ENCODE measurements around the gene RHBDL1.

RHBDL1 gene

DNA sequence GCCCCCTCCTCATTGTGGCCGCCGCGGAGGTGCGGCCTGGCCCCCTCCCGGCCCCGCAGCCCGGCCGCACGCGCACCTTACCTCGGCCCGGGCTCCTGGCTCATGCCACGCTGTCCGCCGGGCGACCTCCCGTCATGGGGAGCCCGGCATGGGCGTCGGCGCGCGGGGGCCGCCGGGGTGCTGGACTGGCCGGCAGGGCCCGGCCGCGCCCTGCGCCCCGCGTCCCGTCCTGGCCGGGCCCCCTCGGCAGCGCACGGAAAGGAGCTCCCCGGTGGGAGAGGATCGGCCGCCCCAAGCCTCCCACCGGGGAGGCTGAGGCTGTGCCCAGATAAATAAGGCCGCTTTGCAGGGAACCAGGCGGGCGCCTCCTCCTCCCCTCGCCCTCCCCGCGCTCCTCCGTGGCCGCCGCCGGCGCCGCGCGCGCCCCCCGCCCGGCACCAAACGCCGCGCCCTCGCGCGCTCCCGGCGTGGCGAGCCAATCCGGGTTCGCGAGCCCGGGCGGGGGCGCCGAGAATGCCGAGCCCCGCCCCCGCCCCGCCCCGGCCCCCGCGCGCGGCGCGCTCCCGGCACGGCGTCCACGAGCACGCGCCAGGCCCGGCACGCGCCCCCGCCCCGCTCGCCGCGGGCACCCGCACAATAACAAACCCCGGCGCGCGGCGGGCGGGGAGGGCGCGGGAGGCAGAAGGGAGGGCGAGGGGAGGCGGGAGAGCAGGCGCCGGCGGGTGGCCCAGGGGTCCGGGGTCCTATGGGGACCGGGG is 30.1 kb downstream of the RHBDL1 start, which contains the start of gene FBXL16:
TSS of gene FBXL16 (minus strand) at position 371 of the 758 bp plus-strand sequence. CDS start 8,396 bp downstream, outside the sequence.
- TF ChIP-seq ZBTB7A (IDR thresholded peaks at IDR 0.05; ENCODE audit: low read depth) (no peak), USF1 (IDR thresholded peaks at IDR 0.05) (no peak), REST (IDR thresholded peaks at IDR 0.05; ENCODE audit: low read depth) (no peak), NFIC (IDR thresholded peaks at IDR 0.05) (no peak), YY1 (IDR thresholded peaks at IDR 0.05; ENCODE audit: low read depth) (no peak)

GRCh38 chr16:706189-707061 is 31.0 kb downstream of the RHBDL1 start:
- no peak for TF ChIP-seq FOXM1 (IDR thresholded peaks at IDR 0.05; ENCODE audit: borderline replicate concordance, low read depth)

GRCh38 chr16:707062-707538 is 31.6 kb downstream of the RHBDL1 start:
- TF ChIP-seq CEBPB (IDR thresholded peaks at IDR 0.05) (no peak), RAD21 (IDR thresholded peaks at IDR 0.05; ENCODE audit: low read depth) (no peak), ZBTB7A (IDR thresholded peaks at IDR 0.05; ENCODE audit: low read depth) (no peak), TEAD4 (IDR thresholded peaks at IDR 0.05) (0 out of 2 replicates have a peak, but pooled peaks have one; percentile 21), YY1 (IDR thresholded peaks at IDR 0.05; ENCODE audit: low read depth) (no peak), MAX (IDR thresholded peaks at IDR 0.05) (no peak), FOXM1 (IDR thresholded peaks at IDR 0.05; ENCODE audit: borderline replicate concordance, low read depth) (no peak), TCF12 (IDR thresholded peaks at IDR 0.05; ENCODE audit: low read depth) (peak; percentile 44; the same call in 1 of the 2 replicates), EGR1 (IDR thresholded peaks at IDR 0.05) (peak; percentile 78), NFIC (IDR thresholded peaks at IDR 0.05) (peak; percentile 56; the same call in 1 of the 2 replicates), CREB1 (IDR thresholded peaks at IDR 0.05; ENCODE audit: low read depth) (no peak), TAF1 (IDR thresholded peaks at IDR 0.05; ENCODE audit: low read depth) (no peak), REST (IDR thresholded peaks at IDR 0.05; ENCODE audit: low read depth) (no peak), USF1 (IDR thresholded peaks at IDR 0.05) (no peak), EP300 (IDR thresholded peaks at IDR 0.05; ENCODE audit: borderline replicate concordance) (no peak)

- no peak for TF ChIP-seq MAX (IDR thresholded peaks at IDR 0.05)
- TF ChIP-seq FOXM1 (IDR thresholded peaks at IDR 0.05; ENCODE audit: borderline replicate concordance, low read depth) = no peak
- no peak for TF ChIP-seq EP300 (IDR thresholded peaks at IDR 0.05; ENCODE audit: borderline replicate concordance)
- TF ChIP-seq USF1 (IDR thresholded peaks at IDR 0.05) = no peak
- TF ChIP-seq TAF1 (IDR thresholded peaks at IDR 0.05; ENCODE audit: low read depth) = no peak
- no peak for TF ChIP-seq NFIC (IDR thresholded peaks at IDR 0.05)
- TF ChIP-seq TCF12 (IDR thresholded peaks at IDR 0.05; ENCODE audit: low read depth) = no peak
- no peak for TF ChIP-seq CEBPB (IDR thresholded peaks at IDR 0.05)
- TF ChIP-seq CREB1 (IDR thresholded peaks at IDR 0.05; ENCODE audit: low read depth) = no peak
- TF ChIP-seq TEAD4 (IDR thresholded peaks at IDR 0.05) = no peak
- TF ChIP-seq YY1 (IDR thresholded peaks at IDR 0.05; ENCODE audit: low read depth) = no peak
- no peak for TF ChIP-seq EGR1 (IDR thresholded peaks at IDR 0.05)
- TF ChIP-seq RAD21 (IDR thresholded peaks at IDR 0.05; ENCODE audit: low read depth) = no peak
- TF ChIP-seq REST (IDR thresholded peaks at IDR 0.05; ENCODE audit: low read depth) = no peak
- no peak for TF ChIP-seq ZBTB7A (IDR thresholded peaks at IDR 0.05; ENCODE audit: low read depth)
Measured at GRCh38 chr16:708019-708418, 32.5 kb downstream of the RHBDL1 start.

All from Ishikawa (cell line).